ENCODE measurements around the gene ABCC11. TPM values are rescaled to one million over a fixed set of nuclear protein-coding genes. Genes with fewer than 3 reads are reported as not detected.

ABCC11 gene
- total and polyA plus RNA-seq, 2 of the 13 experiments (the other 11 are each of a cell fraction or from before 2014, with no cell fraction given): 1.0 to 1.4 TPM

- TF ChIP-seq MAF1 (CRISPR knock-in tag; IDR thresholded peaks at IDR 0.05; ENCODE audit: borderline replicate concordance): no peak
- TF ChIP-seq KLF16 (CRISPR knock-in tag; IDR thresholded peaks at IDR 0.05): peak in 1 of 2 experiments; percentile 93; a peak in 2 of 4 replicates
- peak; percentile 49 for TF ChIP-seq TCF7 (IDR thresholded peaks at IDR 0.05; ENCODE audit: low read depth)
- TF ChIP-seq, protein P1, sequence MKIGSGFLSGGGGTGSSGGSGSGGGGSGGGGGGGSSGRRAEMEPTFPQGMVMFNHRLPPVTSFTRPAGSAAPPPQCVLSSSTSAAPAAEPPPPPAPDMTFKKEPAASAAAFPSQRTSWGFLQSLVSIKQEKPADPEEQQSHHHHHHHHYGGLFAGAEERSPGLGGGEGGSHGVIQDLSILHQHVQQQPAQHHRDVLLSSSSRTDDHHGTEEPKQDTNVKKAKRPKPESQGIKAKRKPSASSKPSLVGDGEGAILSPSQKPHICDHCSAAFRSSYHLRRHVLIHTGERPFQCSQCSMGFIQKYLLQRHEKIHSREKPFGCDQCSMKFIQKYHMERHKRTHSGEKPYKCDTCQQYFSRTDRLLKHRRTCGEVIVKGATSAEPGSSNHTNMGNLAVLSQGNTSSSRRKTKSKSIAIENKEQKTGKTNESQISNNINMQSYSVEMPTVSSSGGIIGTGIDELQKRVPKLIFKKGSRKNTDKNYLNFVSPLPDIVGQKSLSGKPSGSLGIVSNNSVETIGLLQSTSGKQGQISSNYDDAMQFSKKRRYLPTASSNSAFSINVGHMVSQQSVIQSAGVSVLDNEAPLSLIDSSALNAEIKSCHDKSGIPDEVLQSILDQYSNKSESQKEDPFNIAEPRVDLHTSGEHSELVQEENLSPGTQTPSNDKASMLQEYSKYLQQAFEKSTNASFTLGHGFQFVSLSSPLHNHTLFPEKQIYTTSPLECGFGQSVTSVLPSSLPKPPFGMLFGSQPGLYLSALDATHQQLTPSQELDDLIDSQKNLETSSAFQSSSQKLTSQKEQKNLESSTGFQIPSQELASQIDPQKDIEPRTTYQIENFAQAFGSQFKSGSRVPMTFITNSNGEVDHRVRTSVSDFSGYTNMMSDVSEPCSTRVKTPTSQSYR (CRISPR knock-in tag; IDR thresholded peaks at IDR 0.05; ENCODE audit: borderline replicate concordance): peak; percentile 73; the same call in 1 of the 2 replicates
- TF ChIP-seq KLF9 (CRISPR knock-in tag; IDR thresholded peaks at IDR 0.05; ENCODE audit: low read depth): peak; percentile 57; the same call in 1 of the 2 replicates
- 0 out of 2 replicates have a peak, but pooled peaks have one; percentile 62 for TF ChIP-seq TOE1 (CRISPR knock-in tag; IDR thresholded peaks at IDR 0.05)
- peak; percentile 98 for TF ChIP-seq TBX2 (CRISPR knock-in tag; IDR thresholded peaks at IDR 0.05; ENCODE audit: borderline replicate concordance)
- peak; percentile 84; the same call in 1 of the 2 replicates for TF ChIP-seq HOXD1 (CRISPR knock-in tag; IDR thresholded peaks at IDR 0.05)
- TF ChIP-seq ZNF614 (CRISPR knock-in tag; IDR thresholded peaks at IDR 0.05; ENCODE audit: borderline replicate concordance): peak; percentile 92
- peak; percentile 67; the same call in 1 of the 2 replicates for TF ChIP-seq HIC2 (CRISPR knock-in tag; IDR thresholded peaks at IDR 0.05; ENCODE audit: low read depth)
- TF ChIP-seq MED1 (CRISPR knock-in tag; IDR thresholded peaks at IDR 0.05): peak; percentile 97
- no peak for TF ChIP-seq ZNF777 (CRISPR knock-in tag; IDR thresholded peaks at IDR 0.05)
- TF ChIP-seq, protein P2, sequence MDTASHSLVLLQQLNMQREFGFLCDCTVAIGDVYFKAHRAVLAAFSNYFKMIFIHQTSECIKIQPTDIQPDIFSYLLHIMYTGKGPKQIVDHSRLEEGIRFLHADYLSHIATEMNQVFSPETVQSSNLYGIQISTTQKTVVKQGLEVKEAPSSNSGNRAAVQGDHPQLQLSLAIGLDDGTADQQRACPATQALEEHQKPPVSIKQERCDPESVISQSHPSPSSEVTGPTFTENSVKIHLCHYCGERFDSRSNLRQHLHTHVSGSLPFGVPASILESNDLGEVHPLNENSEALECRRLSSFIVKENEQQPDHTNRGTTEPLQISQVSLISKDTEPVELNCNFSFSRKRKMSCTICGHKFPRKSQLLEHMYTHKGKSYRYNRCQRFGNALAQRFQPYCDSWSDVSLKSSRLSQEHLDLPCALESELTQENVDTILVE (CRISPR knock-in tag; IDR thresholded peaks at IDR 0.05): peak; percentile 85
- TF ChIP-seq ZNF10 (CRISPR knock-in tag; IDR thresholded peaks at IDR 0.05; ENCODE audit: borderline replicate concordance, low read depth): no peak
- TF ChIP-seq ZNF543 (CRISPR knock-in tag; IDR thresholded peaks at IDR 0.05): no peak; the same call in 1 of the 2 replicates
- TF ChIP-seq ZNF230 (CRISPR knock-in tag; IDR thresholded peaks at IDR 0.05): no peak
- TF ChIP-seq, protein P3, sequence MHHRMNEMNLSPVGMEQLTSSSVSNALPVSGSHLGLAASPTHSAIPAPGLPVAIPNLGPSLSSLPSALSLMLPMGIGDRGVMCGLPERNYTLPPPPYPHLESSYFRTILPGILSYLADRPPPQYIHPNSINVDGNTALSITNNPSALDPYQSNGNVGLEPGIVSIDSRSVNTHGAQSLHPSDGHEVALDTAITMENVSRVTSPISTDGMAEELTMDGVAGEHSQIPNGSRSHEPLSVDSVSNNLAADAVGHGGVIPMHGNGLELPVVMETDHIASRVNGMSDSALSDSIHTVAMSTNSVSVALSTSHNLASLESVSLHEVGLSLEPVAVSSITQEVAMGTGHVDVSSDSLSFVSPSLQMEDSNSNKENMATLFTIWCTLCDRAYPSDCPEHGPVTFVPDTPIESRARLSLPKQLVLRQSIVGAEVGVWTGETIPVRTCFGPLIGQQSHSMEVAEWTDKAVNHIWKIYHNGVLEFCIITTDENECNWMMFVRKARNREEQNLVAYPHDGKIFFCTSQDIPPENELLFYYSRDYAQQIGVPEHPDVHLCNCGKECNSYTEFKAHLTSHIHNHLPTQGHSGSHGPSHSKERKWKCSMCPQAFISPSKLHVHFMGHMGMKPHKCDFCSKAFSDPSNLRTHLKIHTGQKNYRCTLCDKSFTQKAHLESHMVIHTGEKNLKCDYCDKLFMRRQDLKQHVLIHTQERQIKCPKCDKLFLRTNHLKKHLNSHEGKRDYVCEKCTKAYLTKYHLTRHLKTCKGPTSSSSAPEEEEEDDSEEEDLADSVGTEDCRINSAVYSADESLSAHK (CRISPR knock-in tag; IDR thresholded peaks at IDR 0.05; ENCODE audit: borderline replicate concordance): no peak
- TF ChIP-seq DBP (CRISPR knock-in tag; IDR thresholded peaks at IDR 0.05; ENCODE audit: not compliant biosample characterization): no peak
- TF ChIP-seq ZNF644 (CRISPR knock-in tag; IDR thresholded peaks at IDR 0.05; ENCODE audit: low read depth): peak; percentile 98
Observed at GRCh38 chr16:48203974-48204824, 43.1 kb downstream of the ABCC11 start (continued).

Measured in HepG2 (cell line).